GM12801 (cell line): ENCODE measurements around the gene C17orf107.

ENCODE experiments used
- CTCF ChIP-seq: IDR thresholded peaks from one replicate; pipeline ENCODE4 v1.5.1; 2011; ENCODE audit warnings: control low read depth; ENCODE audit not compliant: insufficient read length; ENCODE audit errors: extremely low read depth

The C17orf107 gene

GRCh38 chr17:4908711-4909496 is 9.6 kb downstream of the C17orf107 start:
- TF ChIP-seq CTCF = no peak

GRCh38 chr17:4913994-4914393 is 14.7 kb downstream of the C17orf107 start:
- TF ChIP-seq CTCF = no peak

- TF ChIP-seq CTCF = no peak
Measured at GRCh38 chr17:4919511-4920047, 20.2 kb downstream of the C17orf107 start.

- no peak for TF ChIP-seq CTCF
Measured at GRCh38 chr17:4920351-4921048, 21.2 kb downstream of the C17orf107 start.

GRCh38 chr17:4921320-4921719 is 22.0 kb downstream of the C17orf107 start:
- TF ChIP-seq CTCF = no peak

- TF ChIP-seq CTCF = no peak
Measured at GRCh38 chr17:4928881-4929280, 29.5 kb downstream of the C17orf107 start.

GRCh38 chr17:4931963-4932362 is 32.6 kb downstream of the C17orf107 start, which contains the start of gene GP1BA:
GP1BA (plus strand) TSS chr17:4932277; CDS start chr17:4932605, 328 bp downstream.
- TF ChIP-seq CTCF = no peak
